Lower lobe of right lung (tissue), 2 donors: ENCODE results near the gene ARID3A. TPM values are rescaled to one million over a fixed set of nuclear protein-coding genes. Genes with fewer than 3 reads are reported as not detected.

ENCODE experiments used
- ATAC-seq, 2 donors: fragments of 200-7000 bp; cut with Tn5 transposase; one replicate each; pipeline ENCODE4 v1.9.1; 2020 to 2022; ENCODE audit warnings: mild to moderate bottlenecking in 2 of 2, moderate library complexity in 2 of 2
- DNase-seq: peaks from one replicate; pipeline ENCODE4 v3.0.0-alpha.2; 2020
- H3K27ac ChIP-seq: fragments of 200-600 bp; one replicate; pipeline ENCODE4 v1.8.0; 2022
- H3K27me3 ChIP-seq: fragments of 200-600 bp; one replicate; pipeline ENCODE4 v1.8.0; 2022; ENCODE audit warnings: low read depth
- H3K36me3 ChIP-seq: fragments of 200-600 bp; one replicate; pipeline ENCODE4 v1.8.0; 2022; ENCODE audit warnings: mild to moderate bottlenecking
- H3K4me1 ChIP-seq: fragments of 200-600 bp; one replicate; pipeline ENCODE4 v1.8.0; 2022
- H3K4me3 ChIP-seq: fragments of 200-600 bp; one replicate; pipeline ENCODE4 v1.8.0; 2022; ENCODE audit warnings: mild to moderate bottlenecking
- H3K9me3 ChIP-seq: fragments of 200-600 bp; one replicate; pipeline ENCODE4 v1.8.0; 2022
- intact Hi-C: fragments of 100-400 bp; cut with DNase I; formaldehyde crosslinking; loops from one replicate; pipeline ENCODE4 v1.11.0; 2022
- total RNA-seq: library from RNA; stranded (reverse); fragmentation: NEBNext Ultra II Directional; extraction: Animal tissue kit (Norgen Biotek cat#: 25700); gene quantifications from one replicate; pipeline ENCODE4 v1.2.1, GENCODE V29; 2021
- TF ChIP-seq, protein P1 (sequence below): fragments of 200-600 bp; IDR thresholded peaks from one replicate; pipeline ENCODE4 v1.8.0; 2022; ENCODE audit warnings: antibody characterized with exemption, mild to moderate bottlenecking
- donor health status: DM: no; HTN: yes; CAD: no; lungs with severe emphysema.

The ARID3A gene
- total RNA-seq, 1 donor from 2014 or later, result 16.9 TPM

DNA sequence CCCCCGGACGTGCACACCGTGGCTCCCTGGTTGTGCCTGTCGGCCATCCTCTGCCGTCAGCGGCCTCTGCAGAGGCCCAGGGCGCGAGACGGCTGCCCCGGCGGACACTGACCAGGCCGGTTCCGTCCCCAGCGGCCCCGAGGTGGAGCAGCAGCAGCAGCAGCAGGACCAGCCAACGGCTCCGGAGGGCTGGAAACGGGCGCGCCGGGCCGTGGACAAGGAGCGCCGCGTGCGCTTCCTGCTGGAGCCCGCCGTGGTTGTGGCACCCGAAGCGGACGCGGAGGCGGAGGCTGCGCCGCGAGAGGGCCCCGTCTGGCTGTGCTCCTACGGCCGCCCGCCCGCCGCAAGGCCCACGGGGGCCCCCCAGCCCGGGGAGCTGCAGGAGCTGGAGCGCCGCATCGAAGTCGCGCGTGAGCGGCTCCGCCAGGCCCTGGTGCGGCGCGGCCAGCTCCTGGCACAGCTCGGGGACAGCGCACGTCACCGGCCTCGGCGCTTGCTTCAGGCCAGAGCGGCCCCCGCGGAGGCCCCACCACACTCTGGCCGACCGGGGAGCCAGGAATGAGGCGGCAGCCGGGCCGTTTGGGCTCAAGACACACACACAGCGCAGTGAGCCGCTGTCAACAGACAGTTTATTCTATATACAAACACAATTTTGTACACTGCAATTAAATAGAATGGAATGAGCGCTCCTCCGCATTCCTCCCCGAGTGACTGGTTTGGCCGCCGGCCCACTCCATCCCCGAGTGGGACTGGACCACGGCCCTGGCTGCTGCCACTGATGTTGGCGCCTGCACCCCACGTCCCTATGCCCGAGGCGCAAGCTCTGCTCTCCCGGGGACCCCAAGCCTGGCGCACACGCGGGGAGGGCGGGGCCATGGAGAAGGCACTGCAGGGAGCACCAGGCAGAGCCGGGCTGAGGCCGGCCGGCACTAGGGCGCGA is 83.5 kb downstream of the ARID3A start:
- peaks cover 49% of the 10 kb centered on the region for H3K36me3 ChIP-seq
- peak; percentile 8 to 31 for ATAC-seq
- peaks cover 7% of the 10 kb centered on the region for H3K4me1 ChIP-seq
- no peaks in the 10 kb centered on the region for H3K27me3 ChIP-seq
- intact Hi-C loops, result no loop called here
- H3K9me3 ChIP-seq, result no peaks in the 10 kb centered on the region
- H3K27ac ChIP-seq, result peak overlapping the region; percentile 46
- no peak for DNase-seq
- TF ChIP-seq, protein P1, sequence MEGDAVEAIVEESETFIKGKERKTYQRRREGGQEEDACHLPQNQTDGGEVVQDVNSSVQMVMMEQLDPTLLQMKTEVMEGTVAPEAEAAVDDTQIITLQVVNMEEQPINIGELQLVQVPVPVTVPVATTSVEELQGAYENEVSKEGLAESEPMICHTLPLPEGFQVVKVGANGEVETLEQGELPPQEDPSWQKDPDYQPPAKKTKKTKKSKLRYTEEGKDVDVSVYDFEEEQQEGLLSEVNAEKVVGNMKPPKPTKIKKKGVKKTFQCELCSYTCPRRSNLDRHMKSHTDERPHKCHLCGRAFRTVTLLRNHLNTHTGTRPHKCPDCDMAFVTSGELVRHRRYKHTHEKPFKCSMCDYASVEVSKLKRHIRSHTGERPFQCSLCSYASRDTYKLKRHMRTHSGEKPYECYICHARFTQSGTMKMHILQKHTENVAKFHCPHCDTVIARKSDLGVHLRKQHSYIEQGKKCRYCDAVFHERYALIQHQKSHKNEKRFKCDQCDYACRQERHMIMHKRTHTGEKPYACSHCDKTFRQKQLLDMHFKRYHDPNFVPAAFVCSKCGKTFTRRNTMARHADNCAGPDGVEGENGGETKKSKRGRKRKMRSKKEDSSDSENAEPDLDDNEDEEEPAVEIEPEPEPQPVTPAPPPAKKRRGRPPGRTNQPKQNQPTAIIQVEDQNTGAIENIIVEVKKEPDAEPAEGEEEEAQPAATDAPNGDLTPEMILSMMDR, result no peak
- H3K4me3 ChIP-seq, result peak overlapping the region; percentile 11

DNA sequence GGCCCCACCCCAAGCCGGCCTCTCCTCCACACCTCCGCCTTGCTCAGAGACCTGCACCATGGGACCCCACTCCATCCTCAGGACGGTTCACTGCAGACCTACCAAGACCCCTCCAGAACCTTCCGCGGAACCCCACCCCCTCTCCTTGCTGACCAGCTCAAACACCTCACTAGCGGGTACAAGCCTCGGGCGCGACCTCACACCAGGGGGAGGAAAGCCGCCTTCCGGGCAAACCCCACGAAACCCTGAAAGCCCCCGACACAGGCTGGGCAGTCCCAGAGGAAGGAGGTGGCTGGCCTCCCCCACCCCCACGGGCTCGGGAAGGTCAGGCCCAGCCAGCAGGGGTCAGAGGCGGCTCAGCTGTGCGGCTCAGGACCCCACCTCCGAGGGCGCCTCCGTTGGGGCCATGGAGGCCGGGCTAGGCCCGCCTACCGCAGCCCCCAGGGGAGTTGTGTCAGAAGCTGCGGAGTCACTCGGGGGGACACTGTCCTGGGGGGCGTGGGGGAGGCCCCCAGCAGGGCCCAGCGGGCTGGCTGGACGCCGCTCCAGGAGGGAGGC is 84.2 kb downstream of the ARID3A start:
- no peak overlapping the region for H3K4me3 ChIP-seq
- H3K27me3 ChIP-seq, result no peaks in the 10 kb centered on the region
- H3K27ac ChIP-seq, result peak overlapping the region; percentile 4
- TF ChIP-seq, protein P1, result no peak
- intact Hi-C loops, result no loop called here
- ATAC-seq, result peak in 1 of 2 donors; percentile 3
- H3K9me3 ChIP-seq, result no peaks in the 10 kb centered on the region
- no peak for DNase-seq
- H3K4me1 ChIP-seq, result peaks cover 10% of the 10 kb centered on the region
- H3K36me3 ChIP-seq, result peaks cover 49% of the 10 kb centered on the region

DNA sequence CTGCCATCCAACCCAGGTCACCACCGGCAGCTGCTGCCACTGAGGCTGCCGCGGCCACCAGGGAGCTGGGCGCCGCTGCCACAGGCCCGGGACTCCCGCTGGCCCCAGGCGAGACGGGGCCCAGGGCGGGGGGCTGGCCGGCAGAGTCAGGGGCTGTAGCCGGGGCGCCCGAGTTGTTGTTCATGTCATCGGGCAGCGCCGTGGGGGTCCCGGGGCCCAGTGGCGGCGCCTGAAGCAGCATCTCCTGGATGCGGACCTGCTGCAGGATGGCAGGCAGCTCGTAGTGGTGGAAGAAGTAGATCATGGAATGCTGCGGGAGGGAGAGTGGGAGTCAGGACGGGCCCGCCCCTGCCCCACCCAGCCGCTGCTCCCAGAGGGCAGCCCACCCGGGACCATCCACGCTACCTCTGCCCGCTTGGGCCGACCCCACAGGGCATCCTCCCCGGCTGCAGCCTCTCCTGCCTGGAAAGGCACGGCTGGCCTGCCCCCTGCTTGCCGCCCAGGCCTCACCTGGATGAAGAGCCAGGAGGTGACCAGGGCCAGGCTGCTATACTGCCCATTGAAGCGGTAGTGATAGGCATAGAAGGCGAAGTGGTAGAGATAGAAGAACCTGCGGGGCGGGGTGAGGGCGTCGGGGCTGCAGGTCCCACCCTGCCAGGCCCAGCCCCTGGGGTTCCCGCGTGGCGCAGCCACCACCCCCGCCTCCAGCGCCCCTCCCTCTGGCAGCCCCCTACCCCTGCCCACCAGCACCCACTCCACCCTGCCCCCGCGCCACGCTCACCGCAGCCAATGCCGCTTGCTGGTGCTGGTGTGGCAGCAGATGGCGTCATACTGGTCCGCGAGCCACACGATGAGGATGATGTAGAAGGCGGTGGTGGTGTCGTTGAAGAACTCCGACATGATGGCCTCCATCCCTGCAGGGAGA is 85.0 kb downstream of the ARID3A start:
- TF ChIP-seq, protein P1, result no peak
- Histone ChIP-seq H3K4me3 (no peak overlapping the region), H3K27me3 (no peaks in the 10 kb centered on the region), H3K4me1 (peaks cover 18% of the 10 kb centered on the region), H3K36me3 (peaks cover 49% of the 10 kb centered on the region), H3K9me3 (no peaks in the 10 kb centered on the region), H3K27ac (no peak overlapping the region)
- intact Hi-C loops, result no loop called here
- ATAC-seq (no peak), DNase-seq (no peak)

DNA sequence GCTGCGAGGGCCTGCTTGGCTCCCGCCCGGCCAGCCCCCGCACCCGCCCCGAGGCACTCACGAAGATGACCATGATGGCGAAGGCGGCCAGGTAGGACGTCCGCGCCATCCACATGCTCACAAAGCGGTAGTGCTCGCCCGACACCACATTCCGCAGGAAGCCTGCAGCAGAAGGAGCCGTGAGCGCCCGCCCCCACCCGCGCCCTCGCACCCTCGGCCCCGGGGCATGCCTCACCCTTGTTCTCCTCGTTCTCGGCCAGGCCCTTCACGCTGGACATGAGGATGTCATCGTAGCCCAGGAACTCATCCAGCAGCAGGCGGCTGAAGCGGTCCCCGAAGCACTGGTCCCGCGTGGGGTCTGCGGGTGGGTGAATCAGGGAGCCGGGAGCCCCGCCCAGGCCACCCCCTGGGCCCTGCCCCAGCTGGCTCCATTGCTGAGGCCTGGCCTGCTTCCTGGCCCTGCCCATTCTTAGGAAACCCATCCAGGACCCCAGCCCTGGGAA is 86.0 kb downstream of the ARID3A start:
- intact Hi-C loops, result no loop called here
- no peak overlapping the region for H3K27ac ChIP-seq
- no peaks in the 10 kb centered on the region for H3K9me3 ChIP-seq
- DNase-seq (no peak), ATAC-seq (no peak)
- peaks cover 49% of the 10 kb centered on the region for H3K36me3 ChIP-seq
- no peak overlapping the region for H3K4me3 ChIP-seq
- TF ChIP-seq, protein P1, result no peak
- no peaks in the 10 kb centered on the region for H3K27me3 ChIP-seq
- H3K4me1 ChIP-seq, result peaks cover 28% of the 10 kb centered on the region

DNA sequence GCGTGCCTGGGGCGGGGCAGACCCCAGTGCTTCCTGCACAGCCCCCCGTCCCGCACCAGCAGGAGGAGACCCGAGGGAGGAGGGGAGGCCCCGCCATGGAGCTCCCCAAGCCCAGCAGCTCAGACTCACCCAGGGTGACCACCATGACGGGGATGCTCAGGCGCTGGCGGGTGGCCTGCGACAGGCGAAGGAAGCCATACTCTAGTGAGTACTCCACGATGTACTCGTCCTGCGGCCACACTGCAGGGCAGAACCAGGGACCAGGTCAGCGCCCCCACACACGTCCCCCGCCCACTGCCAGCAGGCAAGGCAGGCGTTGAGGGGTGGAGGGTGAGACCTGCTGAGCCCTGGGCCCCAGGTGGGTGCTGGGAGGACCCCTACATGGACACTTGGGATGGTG is 86.5 kb downstream of the ARID3A start:
- no peak overlapping the region for H3K27ac ChIP-seq
- H3K4me3 ChIP-seq, result no peak overlapping the region
- intact Hi-C loops, result no loop called here
- H3K27me3 ChIP-seq, result no peaks in the 10 kb centered on the region
- peaks cover 33% of the 10 kb centered on the region for H3K4me1 ChIP-seq
- peaks cover 49% of the 10 kb centered on the region for H3K36me3 ChIP-seq
- TF ChIP-seq, protein P1, result no peak
- ATAC-seq (no peak), DNase-seq (no peak)
- no peaks in the 10 kb centered on the region for H3K9me3 ChIP-seq
